ENCODE measurements around the gene DLG2.
"Not testable (repeated sequence)": the region's sequence is repeated elsewhere in the genome, so short reads cannot be mapped to it uniquely, and the experiment has no call there.

The DLG2 gene

DNA sequence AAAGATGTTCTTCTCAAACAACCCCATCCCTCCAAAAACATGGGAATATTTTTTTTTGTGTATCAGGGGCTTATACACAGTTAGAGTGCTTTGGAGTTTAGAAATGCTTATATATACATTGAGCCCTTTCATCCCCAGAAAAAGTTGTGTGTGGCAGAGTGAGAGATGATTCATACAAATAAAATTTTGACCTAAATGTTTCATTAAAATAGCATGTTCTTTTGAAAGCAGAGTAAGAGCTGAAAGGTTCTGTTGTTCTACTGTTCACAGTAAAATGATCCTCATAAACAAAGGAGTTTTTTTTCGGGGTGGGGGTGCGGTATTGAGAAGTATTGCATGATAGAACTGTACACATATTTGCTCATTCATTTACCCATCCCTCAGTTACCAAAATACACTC, 512.4 kb downstream of the DLG2 start:
- DNase-seq (ENCODE audit: extremely low read depth, low read depth): no peak
- TF ChIP-seq, protein P1, sequence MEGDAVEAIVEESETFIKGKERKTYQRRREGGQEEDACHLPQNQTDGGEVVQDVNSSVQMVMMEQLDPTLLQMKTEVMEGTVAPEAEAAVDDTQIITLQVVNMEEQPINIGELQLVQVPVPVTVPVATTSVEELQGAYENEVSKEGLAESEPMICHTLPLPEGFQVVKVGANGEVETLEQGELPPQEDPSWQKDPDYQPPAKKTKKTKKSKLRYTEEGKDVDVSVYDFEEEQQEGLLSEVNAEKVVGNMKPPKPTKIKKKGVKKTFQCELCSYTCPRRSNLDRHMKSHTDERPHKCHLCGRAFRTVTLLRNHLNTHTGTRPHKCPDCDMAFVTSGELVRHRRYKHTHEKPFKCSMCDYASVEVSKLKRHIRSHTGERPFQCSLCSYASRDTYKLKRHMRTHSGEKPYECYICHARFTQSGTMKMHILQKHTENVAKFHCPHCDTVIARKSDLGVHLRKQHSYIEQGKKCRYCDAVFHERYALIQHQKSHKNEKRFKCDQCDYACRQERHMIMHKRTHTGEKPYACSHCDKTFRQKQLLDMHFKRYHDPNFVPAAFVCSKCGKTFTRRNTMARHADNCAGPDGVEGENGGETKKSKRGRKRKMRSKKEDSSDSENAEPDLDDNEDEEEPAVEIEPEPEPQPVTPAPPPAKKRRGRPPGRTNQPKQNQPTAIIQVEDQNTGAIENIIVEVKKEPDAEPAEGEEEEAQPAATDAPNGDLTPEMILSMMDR (IDR thresholded peaks at IDR 0.05; ENCODE audit: low read depth, low read length): no peak

DNA sequence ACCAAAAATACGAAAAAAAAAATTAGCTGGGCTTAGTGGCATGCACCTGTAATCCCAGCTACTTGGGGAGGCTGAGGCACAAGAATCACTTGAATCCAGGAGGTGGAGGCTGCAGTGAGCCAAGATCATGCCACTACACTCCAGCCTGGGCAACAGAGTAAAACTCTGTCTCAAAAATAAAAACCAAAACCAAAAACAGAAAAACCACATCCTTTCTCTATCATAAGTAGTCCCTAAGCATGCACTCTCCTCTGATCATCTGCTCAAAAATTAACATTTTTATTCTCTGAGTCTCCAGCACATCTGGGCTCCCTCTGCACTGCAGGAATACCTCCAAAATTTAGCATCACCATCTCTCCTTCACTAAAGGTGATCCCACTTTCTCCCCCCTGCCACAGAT, 516.9 kb downstream of the DLG2 start:
- DNase-seq (ENCODE audit: extremely low read depth, low read depth): not testable (repeated sequence)

DNA sequence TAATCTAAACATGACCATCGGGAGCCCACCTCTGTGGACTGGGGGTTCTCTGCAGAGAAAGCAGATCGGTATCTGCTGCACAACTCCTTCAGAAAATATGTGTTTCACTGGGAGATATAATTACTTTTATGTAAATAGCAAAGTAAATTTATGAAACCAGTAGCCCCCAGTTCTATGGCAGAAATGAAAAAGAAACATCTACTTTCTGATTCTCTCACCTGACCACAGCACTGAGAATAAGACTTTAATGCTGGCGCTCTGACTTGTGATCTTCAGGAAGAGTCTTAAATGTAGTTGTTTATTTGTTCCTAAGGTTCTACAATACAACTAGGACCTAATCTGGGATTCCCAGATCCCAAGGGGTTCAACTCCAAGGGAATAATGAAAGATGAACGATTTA, 518.0 kb downstream of the DLG2 start:
- TF ChIP-seq, protein P1 (IDR thresholded peaks at IDR 0.05; ENCODE audit: low read depth, low read length): no peak
- DNase-seq (ENCODE audit: extremely low read depth, low read depth): no peak

DNA sequence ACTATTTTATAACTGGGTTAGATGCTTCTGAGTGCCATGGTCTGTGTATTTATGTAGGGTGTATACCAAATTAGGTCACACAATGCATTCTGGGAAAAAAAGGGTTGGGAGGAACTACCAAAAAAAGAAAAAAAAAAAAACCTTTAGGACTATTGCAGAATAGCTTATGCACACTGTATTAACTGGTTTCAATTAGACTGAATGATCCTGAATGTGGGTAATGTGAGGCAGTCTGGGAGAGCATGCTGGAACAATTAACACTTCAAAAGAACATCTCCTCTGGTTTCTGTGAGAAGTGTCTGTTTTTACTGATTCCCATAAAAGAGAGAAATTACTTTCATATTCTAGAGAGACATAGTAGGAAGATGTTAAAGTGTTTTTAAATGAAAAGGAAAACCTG, 521.3 kb downstream of the DLG2 start:
- TF ChIP-seq, protein P1 (IDR thresholded peaks at IDR 0.05; ENCODE audit: low read depth, low read length): no peak
- DNase-seq (ENCODE audit: extremely low read depth, low read depth): no peak

DNA sequence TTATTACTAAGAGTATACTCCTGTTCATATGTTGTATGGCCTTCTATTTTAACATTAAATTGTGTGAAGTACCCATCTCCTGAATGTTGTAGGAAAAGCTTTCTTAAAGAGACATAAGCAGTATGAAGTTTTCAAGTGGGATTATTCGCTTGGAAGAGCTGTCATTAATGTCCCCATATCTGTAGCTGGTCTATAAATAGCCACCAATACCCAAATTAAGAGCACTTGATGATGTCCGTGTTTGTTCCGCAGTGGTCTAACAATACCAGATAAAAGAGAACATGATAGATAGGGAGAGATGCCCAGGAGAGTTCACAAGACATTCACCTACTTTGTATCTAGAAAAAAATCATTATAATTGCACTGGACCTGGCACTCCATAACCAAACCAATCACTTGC, 527.6 kb downstream of the DLG2 start:
- TF ChIP-seq, protein P1 (IDR thresholded peaks at IDR 0.05; ENCODE audit: low read depth, low read length): no peak
- DNase-seq (ENCODE audit: extremely low read depth, low read depth): no peak

DNA sequence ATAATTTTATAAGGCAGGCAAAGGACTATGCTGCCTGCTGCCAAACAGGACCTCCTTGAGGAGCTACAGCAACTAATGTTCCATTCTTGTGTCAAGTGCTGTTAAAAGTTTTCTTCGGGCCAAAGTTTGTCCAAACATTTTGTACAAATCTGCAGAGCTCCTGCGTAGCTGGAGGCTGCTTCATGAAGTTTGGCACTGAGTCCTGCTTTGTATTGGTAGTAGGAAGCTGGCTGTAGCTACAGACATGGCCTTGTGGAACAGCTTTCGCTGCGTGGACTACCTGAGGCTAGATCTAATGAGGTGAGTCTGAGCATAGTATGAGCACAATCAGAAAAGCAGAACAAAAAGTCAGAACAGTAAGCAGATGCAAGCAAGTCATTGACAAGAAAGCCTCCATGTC, 528.1 kb downstream of the DLG2 start:
- no peak for DNase-seq (ENCODE audit: extremely low read depth, low read depth)
- TF ChIP-seq, protein P1 (IDR thresholded peaks at IDR 0.05; ENCODE audit: low read depth, low read length): no peak

DNA sequence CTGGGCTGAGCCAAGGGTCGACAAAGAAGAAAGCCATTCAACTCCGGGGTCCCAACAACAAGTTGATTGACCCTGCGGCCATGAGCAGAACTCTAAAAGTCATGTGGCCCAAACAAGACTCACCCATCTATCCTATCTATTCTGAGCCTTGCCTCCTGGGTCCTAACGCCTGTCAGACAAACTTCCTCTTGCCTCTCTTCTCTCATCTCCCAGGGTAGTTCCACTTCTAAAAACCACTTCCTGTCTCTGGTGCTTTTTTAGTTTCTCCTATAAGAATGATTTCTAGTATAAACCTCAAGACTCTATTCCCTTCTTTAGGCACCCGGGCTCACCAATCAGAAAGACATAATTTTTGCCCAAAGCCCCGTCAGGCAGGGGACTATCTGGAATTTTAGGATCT, 530.2 kb downstream of the DLG2 start:
- no peak for DNase-seq (ENCODE audit: extremely low read depth, low read depth)
- TF ChIP-seq, protein P1 (IDR thresholded peaks at IDR 0.05; ENCODE audit: low read depth, low read length): no peak

DNA sequence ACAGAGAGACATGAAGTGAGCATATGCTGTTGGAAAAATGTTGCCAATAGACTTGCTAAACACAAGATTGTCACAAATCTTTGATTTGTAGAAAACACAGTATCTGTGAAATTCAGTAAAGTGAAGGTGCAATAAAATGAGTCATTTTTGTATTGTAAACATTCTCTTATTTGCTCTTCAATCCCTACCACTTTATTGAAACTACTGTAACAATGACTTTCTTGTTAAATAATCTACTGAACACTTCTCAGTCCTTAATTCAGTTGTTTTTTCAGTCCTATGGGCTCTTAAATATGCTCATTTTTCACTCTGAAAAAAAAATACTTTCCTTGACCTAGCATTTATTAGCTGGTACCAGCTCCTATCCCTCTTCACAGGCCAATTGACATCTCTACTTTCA, 531.9 kb downstream of the DLG2 start:
- no peak for DNase-seq (ENCODE audit: extremely low read depth, low read depth)
- TF ChIP-seq, protein P1 (IDR thresholded peaks at IDR 0.05; ENCODE audit: low read depth, low read length): no peak
